CD4-positive, alpha-beta T cell treated with Interleukin-21 for 1 hour (primary cell): Measurements from ENCODE around the gene TGIF2.

Experiments used
- DNase-seq: peaks from one replicate; pipeline ENCODE4 v3.0.0-alpha.2; 2020

The TGIF2 gene

DNA sequence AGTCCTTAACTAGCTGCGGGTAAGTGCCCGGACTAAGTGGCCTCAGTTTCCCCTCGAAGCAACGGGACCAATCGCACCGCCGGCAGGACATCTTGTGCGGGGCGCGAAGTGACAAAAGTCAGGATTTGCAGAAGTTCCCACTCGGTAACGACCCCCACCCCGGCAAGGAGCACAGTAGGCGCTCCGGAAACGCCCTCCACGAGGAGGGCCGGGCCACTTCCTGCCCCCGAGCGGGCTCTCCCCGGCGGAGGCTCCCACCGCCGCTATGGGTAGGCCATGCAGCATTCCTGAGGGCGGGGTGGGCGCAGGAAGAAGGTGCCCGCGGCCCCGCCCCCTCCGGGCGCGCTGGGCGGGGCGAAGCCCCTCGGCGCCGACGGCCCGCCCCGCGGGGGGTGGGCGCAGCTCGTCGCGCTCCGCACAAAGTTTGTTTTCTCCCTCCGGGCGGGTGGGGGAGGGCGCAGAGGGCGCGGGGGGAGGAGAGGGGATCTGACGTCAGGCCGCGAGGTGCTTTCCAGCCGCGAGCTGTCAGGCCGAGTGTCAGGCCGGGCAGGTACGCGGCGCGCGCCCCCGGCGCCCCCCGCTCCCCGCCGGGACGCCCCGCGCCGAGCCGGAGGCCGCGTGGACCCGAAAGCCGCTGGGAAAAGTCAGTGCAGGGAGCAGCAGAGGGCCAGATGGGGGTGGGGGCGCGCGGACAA, at the start of gene TGIF2:
Gene TGIF2, plus strand, starts transcription at position 495 of the 695 bp plus-strand sequence. CDS start 5,178 bp downstream, outside the sequence.
- DNase-seq = peak; percentile 93

DNA sequence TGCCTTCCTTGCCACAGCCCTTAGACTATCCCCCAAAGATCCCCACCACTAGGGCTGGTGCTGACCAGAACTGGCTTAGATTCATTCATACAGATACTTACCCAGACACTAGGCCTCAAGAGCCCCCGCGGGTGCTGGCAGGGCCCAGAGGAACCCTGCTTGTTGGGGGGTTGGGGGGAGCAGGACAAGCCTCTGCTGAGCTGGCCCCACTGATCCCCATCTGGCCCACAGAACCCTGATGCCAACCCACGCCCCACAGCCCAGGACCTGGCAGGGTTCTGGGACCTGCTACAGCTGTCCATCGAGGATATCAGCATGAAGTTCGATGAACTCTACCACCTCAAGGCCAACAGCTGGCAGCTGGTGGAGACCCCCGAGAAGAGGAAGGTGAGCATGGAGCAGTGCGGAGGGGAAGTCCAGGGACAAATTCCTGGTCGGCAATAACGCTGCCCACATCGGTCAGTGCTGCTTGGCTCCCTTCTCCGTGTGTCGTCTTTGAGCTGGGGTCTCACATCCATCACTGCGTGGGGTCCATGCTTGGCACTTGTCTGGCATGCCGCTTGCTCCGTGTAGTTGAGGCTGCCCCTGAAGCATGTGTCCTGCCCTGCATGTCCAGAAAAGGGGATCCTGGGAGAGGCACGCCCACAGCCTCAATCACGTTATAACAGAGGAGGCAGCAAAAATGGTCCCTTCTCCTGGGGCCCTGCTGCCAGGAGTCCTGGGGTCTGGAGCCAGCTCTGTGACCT, 47.6 kb upstream of the TGIF2 start:
- DNase-seq = no peak

DNA sequence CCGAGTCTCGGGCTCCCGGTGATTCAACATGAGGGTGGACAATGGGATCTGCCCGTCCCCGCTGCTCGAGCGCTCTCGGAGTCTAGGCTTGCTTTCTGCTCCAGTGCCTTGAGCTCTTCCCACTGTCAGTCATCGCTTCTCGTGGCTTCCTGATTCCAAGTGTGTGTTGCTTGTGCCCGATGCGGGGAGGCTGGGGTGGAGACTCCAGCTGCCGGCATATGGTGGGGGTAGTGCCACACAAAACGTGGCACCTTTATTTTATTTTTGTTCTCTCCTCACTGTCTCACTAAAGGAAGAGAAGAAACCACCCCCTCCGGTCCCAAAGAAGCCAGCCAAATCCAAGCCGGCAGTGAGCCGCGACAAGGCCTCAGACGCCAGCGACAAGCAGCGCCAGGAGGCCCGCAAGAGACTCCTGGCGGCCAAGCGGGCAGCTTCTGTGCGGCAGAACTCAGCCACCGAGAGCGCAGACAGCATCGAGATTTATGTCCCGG, 46.8 kb upstream of the TGIF2 start:
- no peak for DNase-seq

DNA sequence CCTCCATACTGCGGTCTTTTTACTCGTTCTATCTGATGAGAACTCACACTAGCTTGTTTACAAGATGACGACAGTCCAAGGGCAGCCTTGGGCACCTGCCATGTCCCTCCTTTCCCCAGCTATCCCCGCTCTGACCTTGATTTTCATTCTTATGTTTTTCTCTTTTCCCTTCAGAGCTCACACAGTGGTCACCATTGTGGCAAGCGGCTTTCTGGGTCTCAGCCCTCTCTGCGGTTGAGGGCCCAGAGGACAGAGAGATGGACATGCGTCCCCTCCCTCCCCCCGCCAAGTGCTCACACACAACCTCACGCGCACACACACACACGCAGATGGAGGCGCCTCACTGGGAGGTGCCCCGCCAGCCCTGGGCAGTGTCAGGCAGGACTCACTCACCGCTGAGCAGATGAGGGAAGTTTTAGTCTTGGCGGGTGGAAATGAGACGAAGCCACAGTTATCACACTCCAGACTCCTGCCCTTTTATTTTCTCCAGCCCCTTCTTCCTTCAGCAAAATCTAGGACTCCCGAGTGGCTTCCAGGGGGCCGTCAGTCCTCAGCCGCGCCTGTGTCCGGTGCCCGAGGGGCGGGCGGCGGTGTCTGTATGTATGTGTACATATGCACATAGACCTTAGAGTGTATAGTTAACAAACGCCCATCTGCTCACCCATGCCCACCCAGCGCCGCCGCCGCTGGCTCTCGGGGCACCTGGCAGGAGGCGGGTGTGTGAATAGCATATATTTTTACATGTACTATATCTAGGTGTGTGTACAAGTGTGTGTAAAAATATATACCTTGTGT, 45.9 kb upstream of the TGIF2 start:
- DNase-seq = no peak

DNA sequence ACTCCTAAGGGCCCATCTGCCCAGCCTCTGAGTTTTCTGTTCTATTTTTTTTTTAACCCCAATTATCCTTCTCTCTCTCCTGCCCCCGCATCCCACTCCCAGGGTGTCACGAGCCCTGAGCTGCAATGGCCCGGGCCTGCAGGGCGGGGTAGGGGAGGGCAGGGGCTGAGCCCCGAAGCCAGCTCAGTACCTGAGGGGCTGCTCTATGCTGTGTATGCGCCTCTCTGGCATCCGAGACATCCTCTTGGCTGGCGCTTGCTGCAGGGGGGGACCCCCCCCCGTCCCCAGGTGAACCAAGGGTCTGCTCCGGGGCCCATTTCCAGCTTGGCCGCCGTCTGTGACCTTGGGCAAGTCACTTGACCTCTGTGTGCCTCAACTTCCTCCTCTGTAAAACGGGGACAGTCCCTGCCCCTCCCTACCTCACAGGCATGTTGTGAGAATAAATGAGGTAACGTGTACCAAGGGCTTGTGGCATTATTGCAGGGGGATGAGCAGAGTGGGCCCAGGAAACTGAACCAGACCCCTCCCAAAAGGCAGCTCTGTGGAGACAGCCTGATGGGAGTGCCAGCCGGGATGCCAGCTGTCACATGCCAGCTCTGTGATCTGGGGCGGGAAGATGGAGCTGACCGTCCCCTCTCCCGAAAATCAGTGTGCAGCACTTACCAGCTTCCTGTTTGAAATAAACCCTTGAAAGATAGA, 45.1 kb upstream of the TGIF2 start:
- DNase-seq = no peak

DNA sequence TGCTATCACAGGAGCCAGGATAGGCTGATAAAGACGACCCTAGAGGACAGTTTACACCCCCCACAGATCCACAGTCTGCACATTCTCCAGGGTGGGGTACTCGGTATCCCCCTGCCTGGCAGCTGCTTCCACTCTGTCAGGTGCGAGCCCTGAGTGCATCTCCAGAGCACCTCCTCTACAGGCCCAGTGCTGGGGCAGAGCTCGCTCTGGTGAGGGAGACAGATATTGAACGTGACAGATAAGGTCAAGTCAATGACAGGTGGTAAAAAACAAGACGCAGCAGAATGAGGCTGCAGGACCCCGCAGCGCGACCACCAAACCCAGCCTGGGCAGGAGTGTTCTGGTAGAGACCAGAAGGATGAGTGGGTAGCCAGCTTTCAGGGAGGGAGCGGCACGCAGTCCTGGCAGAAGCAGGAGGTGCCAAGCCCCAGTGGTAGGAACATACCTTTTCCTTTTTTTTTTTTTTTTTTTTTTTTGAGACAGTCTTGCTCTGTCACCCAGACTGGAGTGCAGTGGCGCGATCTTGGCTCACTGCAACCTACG, 44.5 kb upstream of the TGIF2 start:
- no peak for DNase-seq

DNA sequence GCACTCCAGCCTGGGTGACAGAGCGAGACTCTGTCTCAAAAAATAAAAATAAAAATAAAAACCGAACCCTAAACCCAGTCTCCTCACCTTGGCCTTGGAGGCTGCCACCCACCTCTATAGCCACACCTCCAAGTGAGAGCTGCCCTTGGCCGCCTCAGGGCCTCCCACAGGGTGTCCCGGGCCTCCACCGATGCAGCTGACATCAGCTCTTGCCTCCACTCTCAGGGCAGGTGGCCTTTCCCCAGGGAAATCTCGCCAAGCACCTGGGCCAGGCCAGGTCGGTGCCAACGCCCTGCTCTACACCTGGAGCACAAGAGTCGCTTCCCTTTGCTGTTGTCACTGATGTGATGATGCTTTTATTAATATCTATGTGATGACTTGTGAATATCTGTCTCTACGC, 41.0 kb upstream of the TGIF2 start:
- DNase-seq = no peak

DNA sequence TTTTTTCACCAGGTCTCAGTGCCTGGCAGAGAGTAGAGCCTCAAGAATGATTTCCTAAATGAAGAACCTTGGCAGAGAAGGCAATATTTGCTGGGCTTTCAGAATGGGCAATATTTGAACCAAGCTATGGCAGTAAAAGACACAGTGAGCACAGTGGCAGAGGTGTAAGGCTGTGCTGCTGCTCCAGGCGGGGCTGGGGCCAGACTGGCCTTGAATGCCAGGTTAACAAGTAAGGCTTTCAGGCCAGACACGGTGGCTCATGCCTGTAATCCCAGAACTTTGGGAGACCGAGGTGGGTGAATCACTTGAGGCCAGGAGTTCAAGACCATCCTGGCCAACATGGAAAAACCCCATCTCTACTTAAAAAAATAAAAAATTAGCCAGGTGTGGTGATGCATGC, 40.6 kb upstream of the TGIF2 start:
- DNase-seq = no peak

DNA sequence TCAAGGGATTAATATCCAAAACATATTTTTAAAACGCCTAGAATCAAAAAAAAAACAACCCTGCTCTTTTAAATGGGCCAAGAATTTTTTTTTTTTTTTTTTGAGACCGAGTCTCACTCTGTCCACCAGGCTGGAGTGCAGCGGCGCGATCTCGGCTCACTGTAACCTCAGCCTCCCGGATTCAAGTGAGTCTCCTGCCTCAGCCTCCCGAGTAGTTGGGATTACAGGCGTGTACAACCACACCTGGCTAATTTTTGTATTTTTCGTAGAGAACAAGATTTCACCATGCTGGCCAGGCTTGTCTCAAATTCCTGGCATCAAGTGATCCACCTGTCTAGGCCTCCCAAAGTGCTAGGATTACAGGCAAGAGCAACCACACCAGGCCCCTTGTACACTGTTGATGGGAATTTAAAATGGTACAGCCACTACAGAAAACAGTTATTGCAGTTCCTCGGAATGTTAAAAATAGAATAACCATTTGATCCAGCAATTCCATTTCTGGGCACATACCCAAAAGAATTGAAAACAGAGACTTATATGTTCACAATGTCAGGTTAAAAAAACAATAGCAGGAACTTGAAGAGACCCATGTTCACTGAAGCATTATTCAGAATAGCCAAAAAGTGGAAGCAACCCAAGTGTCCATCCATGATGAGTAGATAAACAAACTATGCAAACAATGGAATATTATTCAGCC, 35.2 kb upstream of the TGIF2 start:
- no peak for DNase-seq

DNA sequence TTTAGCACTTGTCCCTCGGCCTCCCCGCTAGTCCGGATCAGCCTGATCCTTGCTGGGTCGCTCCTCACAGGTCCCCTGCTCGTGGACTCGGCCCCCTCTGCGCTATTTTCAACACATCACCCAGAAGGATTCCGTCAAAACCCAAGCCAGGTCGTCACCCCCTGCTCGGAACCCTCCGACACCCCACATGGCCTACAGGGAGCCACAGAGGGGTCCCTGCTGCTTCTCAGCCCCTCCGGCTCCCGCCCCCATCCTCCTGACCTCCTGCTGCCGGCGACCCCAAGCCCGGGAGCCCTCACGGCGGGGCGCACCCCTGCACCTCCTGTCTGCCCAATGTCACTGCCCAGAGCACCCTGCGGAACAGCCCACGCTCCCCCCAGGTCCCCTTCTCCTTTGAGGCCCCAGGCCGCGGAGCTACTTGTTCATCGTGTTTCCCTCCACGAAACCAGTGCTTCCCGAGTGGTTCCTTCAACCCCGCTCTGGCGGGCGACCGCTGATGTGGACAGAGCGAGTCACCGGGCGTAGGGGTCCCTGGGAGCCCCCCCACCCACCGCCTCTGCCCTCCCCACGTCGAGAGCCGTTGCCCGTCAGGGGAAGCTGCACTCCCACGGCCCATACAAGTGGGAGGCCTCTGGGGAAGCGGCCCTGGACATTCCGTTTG, 32.7 kb upstream of the TGIF2 start:
- DNase-seq = no peak

DNA sequence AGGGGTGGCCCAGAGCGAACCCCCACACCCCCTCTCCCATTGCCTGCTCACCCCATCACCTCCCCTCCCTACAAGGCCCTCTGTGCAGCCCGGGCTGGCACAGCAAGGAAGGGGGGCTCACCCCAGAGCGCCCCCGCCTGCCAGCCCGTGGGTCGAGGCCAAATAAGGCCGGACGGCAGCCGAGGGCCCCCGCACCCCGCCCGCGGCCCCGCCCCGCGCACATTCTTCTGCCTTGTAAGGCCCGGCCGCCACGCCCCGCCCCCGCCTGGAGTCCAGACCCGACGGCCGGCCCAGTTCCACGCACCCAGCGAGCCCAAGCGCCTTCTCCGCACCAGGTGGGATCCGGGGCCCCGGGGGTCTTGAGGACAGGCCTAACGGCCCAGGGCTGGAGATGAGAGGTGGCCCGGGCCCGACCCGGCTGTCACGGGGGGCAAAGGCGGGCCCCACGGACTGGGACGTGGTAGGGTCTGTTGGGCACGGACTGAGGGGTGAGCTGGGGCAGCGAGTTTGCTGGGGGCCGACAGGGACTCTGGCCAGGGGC, 32.1 kb upstream of the TGIF2 start, which contains the start of gene MYL9:
Gene MYL9, plus strand, starts transcription at position 293 of the 541 bp plus-strand sequence. CDS start 3,366 bp downstream, outside the sequence.
- DNase-seq = no peak

DNA sequence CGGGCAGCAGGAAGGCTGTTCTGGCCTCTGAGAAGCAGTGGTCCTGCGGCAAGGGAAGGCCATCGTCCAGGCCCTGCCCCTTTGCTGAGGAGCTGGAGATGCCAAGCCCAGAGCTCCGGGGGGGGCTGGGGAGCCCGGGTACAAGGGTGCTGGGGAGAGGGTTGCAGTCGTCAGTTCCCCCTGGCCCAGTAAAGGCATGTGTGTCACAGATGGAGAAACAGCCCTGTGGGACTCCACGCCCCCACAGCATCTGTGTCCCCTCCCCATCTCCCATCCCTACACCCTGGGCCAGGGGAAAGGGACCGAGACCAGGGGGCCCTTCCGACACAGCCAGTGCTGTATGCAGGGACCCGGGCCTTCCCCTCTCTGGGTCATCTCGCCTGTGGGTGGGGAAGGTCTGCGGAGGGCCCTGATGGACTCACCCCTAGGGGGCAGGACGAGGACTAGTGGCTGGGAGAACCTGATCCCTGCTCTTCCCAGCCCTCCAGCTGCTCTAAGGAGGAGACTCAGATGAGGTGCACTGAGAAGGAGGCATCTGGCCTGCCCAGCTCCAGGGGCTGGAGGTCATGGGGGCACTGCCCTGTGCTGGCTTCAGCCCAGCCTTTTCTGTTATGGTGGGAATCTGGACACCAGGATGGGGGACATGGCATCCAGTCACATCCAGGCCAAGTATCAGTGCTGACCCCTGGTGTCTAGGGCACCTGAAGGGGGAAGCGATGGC, 31.5 kb upstream of the TGIF2 start:
- DNase-seq = no peak

DNA sequence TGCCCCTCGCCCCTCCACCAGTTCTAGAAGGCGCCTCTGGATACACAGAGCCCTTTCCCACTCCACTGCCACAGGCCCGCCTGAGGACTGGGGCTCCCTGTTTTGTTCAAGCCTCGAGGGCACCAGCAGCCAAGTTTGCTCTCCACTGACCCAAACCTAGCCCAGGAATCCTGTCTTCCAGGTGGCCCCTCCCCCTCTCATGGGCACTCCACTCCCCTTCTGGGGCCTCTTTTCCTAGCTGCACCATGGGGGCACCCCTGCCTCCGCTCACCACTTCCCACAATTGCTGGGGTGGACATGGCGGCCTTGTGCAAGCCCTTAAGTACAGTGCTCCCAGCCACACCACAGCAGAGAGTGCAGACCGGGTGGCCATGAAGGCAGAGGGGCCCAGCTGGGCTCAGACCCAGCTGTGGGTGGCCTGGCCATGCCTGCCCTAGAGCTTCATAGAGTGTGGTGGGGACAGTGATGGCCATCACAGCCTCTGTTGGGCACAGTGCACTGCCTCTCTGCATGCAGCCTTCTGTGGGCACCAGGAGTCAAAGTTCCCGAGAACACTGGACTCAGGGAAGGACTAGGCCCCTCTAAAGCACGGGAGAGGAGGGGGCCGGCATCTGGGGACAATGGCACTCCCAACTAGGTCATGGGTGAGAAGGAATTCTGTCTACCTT, 30.7 kb upstream of the TGIF2 start:
- no peak for DNase-seq

DNA sequence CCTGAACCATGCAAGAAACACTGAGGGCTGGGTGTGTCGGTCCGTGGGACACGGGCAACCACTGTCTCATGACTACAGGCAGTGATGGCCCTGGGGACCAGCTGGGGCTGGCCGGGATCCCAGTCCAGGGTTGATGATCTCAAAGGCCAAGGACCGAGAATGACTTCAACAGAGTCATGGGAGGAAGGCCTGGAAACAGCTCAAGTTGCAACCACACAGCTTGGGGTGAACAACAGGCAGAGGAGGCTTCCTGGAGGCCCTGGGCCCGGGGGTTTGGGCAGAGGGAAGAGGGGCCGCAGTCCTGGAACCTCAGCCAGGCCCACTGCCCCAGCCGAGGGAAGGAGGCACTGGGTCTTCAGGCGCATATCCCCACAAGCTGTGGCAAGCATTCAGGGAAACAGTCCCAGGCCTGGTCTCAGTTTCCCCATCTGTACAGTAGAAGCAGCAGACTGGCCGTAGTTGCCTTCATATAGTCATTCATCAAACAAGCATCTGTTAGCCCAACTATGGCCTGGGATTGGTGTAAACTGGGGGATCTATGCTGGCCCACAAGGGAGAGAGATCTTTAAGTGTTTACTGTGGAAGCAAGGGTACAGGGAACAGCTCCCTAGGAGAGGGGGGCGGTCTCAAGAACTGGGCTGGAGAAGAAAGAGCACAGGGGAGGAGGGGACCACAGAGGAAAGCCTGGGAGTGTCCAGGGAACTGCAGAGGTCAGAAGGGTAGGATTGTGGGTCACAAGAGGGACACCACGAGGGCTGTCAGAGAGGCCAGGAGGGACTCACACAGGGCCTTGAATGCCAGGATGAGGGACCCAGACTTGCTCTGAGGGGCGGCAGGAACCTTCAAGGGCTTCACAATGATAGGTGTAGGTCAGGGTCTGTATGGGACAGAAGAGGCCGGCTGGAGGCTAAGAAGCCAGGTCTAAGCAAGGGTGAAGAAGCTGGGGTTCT, 29.9 kb upstream of the TGIF2 start:
- DNase-seq = no peak

DNA sequence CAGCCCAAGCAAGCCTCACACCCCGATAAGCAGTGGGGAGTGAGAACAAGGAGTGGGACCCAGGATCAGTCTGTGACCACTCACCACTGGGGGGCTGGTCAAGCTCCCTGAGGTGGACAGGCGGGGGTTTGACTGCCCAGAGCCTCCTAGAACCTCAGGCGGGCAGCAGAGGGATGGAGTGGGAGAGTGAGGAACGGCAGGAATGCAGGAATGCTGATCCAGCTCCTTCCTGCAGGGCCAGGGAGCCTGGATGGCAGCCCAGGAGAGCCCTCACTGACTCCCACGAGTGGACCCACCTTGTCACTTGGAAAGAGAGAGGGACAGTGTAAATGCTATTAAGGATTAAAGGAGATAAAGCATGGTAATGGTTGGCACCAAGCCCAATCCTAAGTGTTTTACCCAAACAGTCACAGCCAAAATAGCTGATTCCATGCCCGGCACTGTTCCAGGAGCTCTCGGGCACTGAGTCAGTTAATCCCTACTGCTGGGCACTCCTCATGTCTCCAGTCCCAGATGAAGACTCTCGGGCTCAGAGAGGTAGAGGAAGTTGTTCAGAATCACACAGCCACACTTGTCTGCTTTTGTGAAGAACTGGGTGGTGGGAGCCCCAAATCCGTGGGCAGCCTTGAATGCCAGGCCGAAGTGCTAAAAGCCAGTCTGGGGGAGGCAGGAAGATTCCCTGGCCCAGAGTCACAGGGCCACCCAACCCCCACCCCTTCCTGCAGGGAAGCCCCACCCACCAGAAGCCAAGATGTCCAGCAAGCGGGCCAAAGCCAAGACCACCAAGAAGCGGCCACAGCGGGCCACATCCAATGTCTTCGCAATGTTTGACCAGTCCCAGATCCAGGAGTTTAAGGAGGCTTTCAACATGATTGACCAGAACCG, 29.0 kb upstream of the TGIF2 start:
- DNase-seq = no peak

DNA sequence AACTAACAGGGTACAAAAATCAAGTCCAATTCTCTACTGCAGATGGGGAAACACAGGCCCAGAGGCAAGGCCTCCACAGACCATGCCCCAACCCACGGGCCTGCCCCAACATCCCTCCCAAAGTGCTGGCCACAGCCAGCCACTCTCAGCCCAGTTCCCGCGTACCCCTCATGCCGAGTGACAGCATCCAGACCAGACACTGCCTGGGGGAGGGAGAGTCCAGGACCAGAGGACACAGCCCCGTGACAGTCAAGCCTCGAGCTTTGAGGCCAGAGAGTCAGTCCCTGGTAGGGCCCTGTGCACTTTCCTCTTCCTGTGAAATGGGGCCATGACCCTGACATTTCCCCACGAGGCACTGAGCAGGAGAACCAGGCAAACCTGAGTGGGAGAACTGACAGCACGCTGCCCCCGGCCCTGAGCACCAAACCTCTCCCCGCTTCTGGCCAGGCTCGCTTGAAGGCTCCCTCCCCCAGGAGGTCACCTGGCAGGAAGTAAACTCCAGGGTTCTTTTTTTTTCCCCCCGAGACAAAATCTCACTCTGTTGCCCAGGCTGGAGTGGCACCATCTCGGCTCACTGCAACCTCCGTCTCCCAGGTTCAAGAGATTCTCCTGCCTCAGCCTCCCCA, 27.2 kb upstream of the TGIF2 start:
- DNase-seq = no peak
